Left cardiac atrium (tissue), 4 donors: ENCODE measurements around the gene BEX1. TPM values are rescaled to one million over a fixed set of nuclear protein-coding genes. Genes with fewer than 3 reads are reported as not detected.
"Not testable (repeated sequence)": the region's sequence is repeated elsewhere in the genome, so short reads cannot be mapped to it uniquely, and the experiment has no call there.

Source experiments
- ATAC-seq, 2 donors: fragments of 200-7000 bp; cut with Tn5 transposase; one replicate each; pipeline ENCODE4 v1.9.1; 2020; ENCODE audit warnings: mild to moderate bottlenecking in 2 of 2, moderate library complexity in 2 of 2
- DNase-seq: peaks from one replicate; pipeline ENCODE4 v3.0.0-alpha.2; 2020
- intact Hi-C, 2 donors: fragments of 100-400 bp; cut with DNase I; formaldehyde crosslinking; loops; one replicate each; pipeline versions ENCODE4 v1.14.1 to v1.15.1; 2022 to 2023
- long read RNA-seq: library from polyadenylated mRNA; unstranded; transcript quantifications from one replicate; pipeline ENCODE4 v2.0.0, GENCODE V29; 2021
- total RNA-seq, 2 donors: library from RNA; stranded (reverse); fragmentation: NEBNext Ultra II Directional; extraction: Animal tissue kit (Norgen Biotek cat#: 25700); gene quantifications; one replicate each; pipeline ENCODE4 v1.2.1, GENCODE V29; 2021
- donor health status: DM: no; HTN: yes; CAD: no.
- donor health status: DM: no; HTN: yes; CAD: no; lungs with severe emphysema.
- donor health status: DM: yes; HTN: yes; CAD: no.
- donor health status: Dilated cardiomyopathy.

Gene BEX1
- total RNA-seq: 1 to 10 TPM; 2.2 to 8.9 TPM
- long read RNA-seq, partial matches to known transcripts: 0 of 1 reads
- long read RNA-seq, other reads (novel, unspliced or antisense): 0 of 1 reads

GRCh38 chrX:103063918-103064434 lies at the start of gene BEX1:
BEX1 (minus strand) TSS chrX:103064171; CDS start chrX:103063274, 897 bp downstream.
- DNase-seq (peak; percentile 49), ATAC-seq (peak; percentile 44 to 80)
- intact Hi-C loops: no loop called here

GRCh38 chrX:103109497-103109896 lies 45.5 kb upstream of the BEX1 start:
- intact Hi-C loops, DNase-seq, ATAC-seq: not testable (repeated sequence)

- no peak for ATAC-seq
- no peak for DNase-seq
- intact Hi-C loops: no loop called here
Measured at GRCh38 chrX:103107836-103108235, 43.9 kb upstream of the BEX1 start.

- DNase-seq, intact Hi-C loops, ATAC-seq: not testable (repeated sequence)
Measured at GRCh38 chrX:103107227-103107737, 43.3 kb upstream of the BEX1 start.

- intact Hi-C loops, ATAC-seq, DNase-seq: not testable (repeated sequence)
Measured at GRCh38 chrX:103104370-103104769, 40.4 kb upstream of the BEX1 start.

GRCh38 chrX:103103866-103104265 lies 39.9 kb upstream of the BEX1 start:
- intact Hi-C loops, ATAC-seq: not testable (repeated sequence)

DNA sequence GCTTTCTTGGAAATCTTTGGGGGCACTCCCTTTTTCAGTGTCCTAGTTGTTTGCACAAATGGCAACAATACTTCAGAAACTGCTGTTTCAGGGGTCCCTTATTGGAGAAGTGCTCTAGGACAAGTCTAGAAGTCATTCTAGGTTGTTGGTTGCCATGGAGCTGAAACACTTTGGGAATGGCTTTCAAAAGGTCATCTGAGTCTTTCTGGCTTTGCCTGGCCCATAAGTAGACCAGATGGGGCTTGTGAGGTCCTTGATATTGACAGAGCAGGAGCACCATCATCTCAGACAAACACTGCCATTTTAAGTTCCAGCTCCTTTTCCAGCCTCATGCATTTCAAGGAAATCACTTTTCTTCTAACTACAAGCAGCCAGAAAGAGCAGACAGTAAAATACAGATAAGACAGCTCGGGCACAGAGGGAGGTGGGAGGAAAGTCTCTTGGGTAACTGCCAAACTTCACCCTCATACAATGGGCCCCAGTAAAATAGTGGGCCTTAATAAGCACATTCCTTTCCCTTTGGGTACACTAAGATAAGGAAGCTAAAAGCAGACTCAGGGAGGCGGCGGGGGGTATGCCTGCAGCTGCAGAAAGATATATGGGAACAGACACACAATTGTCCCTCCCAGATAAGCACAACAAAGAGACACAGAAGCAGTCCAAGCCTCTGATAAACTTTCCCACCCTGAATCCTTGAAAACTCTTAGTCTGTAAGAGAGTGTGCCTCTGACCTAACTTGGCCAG lies 37.5 kb upstream of the BEX1 start:
- intact Hi-C loops: no loop called here
- DNase-seq: peak; percentile 33

More at GRCh38 chrX:103103866-103104265, 39.9 kb upstream of the BEX1 start:
- not testable (repeated sequence) for DNase-seq

DNA sequence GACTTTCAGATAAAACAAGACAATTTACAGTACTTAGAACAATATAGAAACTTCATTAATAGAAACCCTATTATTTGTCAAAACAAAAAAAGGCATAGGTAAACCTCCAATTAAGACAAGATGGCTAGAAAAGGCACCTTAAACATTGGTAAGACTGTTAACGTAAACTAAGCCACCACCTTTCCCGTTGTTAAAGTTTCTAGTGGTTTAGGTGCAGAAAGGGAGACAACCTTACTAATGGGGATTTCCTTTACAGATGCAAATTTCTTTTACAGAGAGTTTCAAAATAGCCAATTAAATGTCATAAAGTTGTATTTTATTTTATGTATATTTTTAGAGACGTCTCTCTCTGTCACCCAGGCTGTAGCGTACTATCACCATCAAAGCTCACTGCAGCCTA lies 36.5 kb upstream of the BEX1 start:
- intact Hi-C loops: no loop called here
- no peak for ATAC-seq
- no peak for DNase-seq

More for the DNA sequence above, 37.5 kb upstream of the BEX1 start:
- ATAC-seq: no peak

DNA sequence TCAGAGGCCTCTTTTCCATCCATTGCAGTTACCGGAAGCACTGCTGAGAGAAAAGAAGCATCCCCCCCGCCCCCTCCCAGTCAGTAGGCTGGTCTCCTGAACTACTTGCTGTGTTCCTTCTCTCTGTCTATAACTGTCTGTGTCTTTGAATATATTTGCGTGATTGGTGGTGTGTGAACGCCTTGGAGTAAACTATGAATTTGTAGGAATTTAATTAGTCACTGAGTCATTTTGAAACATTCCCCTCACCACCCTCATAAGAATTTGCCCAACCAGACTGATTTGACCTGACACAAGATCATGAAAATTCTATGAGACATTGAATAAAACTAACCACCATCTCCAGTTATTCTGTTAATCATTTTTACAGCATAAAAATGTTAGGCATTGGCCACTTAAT lies 35.7 kb upstream of the BEX1 start:
- ATAC-seq (no peak), DNase-seq (no peak)
- intact Hi-C loops: no loop called here

DNA sequence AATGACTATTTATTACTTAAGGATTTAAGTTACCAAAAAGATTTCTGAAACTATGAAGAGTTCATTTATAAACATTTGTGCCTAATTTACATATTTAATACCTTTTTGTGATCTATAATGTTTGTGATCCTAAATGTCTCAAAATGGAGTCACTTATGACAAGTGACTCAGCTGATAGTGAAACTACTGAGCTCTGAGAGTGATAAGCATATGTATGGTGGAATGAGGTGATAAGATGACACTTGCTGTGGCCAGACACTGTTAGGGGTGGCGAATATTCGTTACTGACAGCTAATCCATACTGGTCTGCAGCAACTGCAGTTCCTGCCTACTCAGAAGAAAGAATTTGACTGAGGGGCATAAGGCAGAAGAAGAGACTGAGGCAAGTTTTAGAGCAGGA lies 34.5 kb upstream of the BEX1 start:
- intact Hi-C loops: no loop called here
- no peak for ATAC-seq
- DNase-seq: no peak

- intact Hi-C loops: no loop called here
- no peak for ATAC-seq
Measured at GRCh38 chrX:103092942-103093341, 29.0 kb upstream of the BEX1 start, which contains the start of gene NXF3. NXF3 (minus strand) TSS chrX:103093143; CDS start chrX:103093023, 120 bp downstream.

GRCh38 chrX:103081051-103081450 lies 17.1 kb upstream of the BEX1 start:
- ATAC-seq: no peak
- DNase-seq: no peak
- intact Hi-C loops: no loop called here

More at GRCh38 chrX:103092942-103093341, 29.0 kb upstream of the BEX1 start, which contains the start of gene NXF3:
- DNase-seq: no peak

DNA sequence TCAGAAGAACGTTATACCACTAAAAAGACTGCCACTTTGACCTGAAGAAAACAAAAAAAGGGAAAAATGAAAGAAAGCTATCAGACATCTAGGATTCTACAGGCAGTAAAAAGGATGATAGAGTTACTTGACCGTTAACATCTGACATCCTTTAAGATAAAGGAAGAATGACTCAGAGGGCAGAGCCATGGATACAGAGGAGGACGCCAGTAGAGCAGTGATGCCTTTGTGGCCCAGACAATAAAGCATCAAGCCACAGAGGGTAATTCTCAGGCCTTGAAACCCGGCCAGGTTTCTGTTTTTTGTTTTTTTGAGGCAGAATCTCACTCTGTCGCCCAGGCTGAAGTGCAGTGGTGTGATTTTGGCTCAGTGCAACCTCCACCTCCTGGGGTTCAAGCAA lies 9.5 kb upstream of the BEX1 start:
- DNase-seq (no peak), ATAC-seq (no peak)
- intact Hi-C loops: no loop called here

DNA sequence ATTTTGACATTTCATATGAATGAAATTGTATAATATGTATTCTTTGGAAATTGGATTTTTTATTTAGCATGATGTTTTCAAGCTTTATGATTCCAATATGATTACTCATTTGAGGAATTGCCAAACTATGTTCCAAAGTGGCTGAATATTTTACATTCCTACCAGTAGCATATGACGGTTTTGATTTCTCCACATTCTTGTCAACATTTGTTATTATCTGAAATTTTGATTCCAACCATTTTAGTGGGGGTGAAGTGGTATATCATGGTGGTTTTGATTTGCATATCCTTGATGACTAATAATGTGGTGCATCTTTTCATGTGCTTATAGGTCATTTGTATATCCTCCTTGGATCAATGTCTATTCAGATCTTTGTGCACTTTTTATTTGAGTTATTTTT lies 2.6 kb upstream of the BEX1 start:
- DNase-seq: no peak
- intact Hi-C loops: no loop called here
- no peak for ATAC-seq

GRCh38 chrX:103063191-103063845 lies 653 bp downstream of the BEX1 start:
- no peak for DNase-seq
- ATAC-seq: peak in 1 of 2 donors; percentile 61
- intact Hi-C loops: no loop called here

DNA sequence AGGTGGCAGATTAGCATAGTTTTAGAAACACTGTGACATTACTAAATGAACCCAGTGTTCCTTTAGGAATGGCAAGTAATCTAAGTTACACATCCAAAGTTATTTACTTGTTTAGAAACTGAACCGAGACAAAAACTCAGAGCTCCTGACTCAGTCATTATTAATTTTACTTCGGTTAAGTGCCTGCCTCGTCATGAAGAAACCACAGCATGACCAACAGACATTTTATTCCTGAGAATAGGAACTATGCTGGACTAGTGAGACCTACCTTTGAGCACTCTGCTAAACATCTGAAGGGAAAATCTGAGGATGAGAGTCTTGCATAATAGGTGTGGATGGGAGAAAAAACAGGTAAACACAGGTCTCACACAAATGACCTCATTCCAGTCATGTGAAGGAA lies 2.5 kb downstream of the BEX1 start:
- intact Hi-C loops: no loop called here
- ATAC-seq (no peak), DNase-seq (no peak)

DNA sequence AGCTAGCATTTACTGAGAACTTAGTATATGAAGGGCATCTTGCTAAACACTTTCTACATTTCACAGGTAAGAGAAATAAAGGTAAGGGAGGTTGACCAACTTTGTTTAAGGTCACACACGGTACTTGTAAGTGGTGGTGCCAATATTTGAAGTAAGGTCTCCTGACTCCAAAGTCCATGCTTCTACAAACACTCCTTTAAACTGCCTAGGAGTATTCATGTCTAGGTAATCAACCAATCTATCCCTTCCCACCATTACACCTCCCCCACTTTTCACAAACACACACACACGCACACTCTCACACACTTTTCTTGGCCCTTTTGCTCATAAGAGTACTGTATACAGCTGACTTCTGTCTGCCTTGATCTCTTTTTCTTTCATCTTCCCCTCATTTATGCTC lies 7.1 kb downstream of the BEX1 start:
- intact Hi-C loops: no loop called here
- DNase-seq (no peak), ATAC-seq (no peak)

GRCh38 chrX:103052625-103053024 lies 11.3 kb downstream of the BEX1 start:
- DNase-seq (no peak), ATAC-seq (no peak)
- intact Hi-C loops: no loop called here

DNA sequence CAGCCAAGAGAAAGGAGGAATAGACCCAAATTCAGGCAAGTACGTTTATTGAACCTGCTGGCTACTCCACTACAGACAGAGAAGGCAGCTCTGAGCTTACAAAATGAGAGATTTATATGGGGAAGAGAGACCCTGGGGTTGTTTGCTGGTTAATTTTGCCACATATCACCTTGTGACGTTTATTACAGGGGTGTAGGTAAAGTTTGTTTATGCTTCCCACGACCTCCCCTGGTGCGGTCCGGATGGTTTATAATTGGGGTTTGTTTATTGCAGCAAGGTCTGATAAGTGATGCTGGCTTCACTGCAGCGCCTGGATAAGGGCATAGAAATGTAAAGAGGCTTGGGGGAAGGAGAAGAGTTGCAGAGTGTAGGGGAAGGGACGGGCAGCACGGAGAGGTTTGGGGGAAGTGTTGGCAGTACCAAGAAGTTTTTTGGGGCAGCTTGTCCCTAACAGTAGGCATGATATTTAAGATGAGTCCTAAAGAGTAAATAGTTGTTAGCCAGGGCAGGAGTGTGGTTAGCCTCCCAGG lies 12.6 kb downstream of the BEX1 start:
- intact Hi-C loops: no loop called here
- DNase-seq: no peak

GRCh38 chrX:103033371-103033770 lies 30.6 kb downstream of the BEX1 start:
- ATAC-seq, intact Hi-C loops, DNase-seq: not testable (repeated sequence)

More for the DNA sequence above, 12.6 kb downstream of the BEX1 start:
- no peak for ATAC-seq
